Esophagus muscularis mucosa (tissue), 3 donors: ENCODE data around the gene NAP1L5.

Experiments
- CTCF ChIP-seq, 3 experiments: fragments of 200-600 bp in 2 of 3; fragments of 450-650 bp in 1 of 3; sonication (generic) in 2 of 3; IDR thresholded peaks; one replicate each; pipeline ENCODE4 v1.5.1; 2017 to 2019; ENCODE audit warnings: antibody characterized with exemption in 3 of 3, mild to moderate bottlenecking in 2 of 3, moderate library complexity in 1 of 3
- EP300 ChIP-seq: sonication (generic); formaldehyde crosslinking; IDR thresholded peaks from one replicate; pipeline ENCODE4 v1.6.1; 2017; ENCODE audit warnings: antibody characterized with exemption

- TF ChIP-seq CTCF (IDR thresholded peaks at IDR 0.05) (no peak), EP300 (no peak)
Observed at GRCh38 chr4:88661739-88662138, 35.9 kb downstream of the NAP1L5 start.
